Measurements from ENCODE around the gene SPO11. TPM values are rescaled to one million over a fixed set of nuclear protein-coding genes. Genes with fewer than 3 reads are reported as not detected.

SPO11 gene
- total and polyA plus RNA-seq, 10 of the 15 experiments (the other 5 are each of a cell fraction or from before 2014, with no cell fraction given): not detected

DNA sequence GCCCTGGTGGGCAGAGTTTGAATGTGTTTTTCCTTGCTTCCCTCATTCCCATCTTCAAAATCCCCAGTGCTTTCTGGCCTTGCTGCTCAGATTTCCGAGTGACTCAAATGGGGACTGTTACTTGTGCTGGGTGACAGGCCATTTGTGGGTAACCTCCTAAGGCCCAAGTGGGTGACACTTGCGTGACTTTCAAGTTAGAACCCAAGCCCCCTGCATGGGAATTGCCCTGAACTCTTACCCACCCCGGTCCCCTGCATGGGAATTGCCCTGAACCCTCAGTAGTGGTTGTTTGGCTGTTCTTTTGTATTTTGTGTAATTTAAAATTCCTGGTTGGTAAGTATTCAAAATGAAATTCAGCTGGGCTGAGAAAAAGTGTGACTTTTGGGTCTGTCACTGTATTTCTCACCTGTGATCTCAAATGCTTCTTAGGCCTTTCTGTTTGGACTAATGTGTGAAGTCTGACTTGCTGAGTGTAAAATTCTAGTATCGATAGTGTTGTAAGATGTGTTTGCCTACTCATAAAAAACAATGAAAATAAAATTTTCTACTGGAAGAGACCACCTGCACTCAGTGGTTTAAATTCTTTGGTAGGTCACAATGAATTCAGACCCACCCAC lies 49.2 kb downstream of the SPO11 start (continued):
- no peak for TF ChIP-seq HDAC2 (IDR thresholded peaks at IDR 0.05)
- TF ChIP-seq TBL1XR1 (IDR thresholded peaks at IDR 0.05; ENCODE audit: low read depth, low read length): no peak
- no peak for TF ChIP-seq CBX3 (IDR thresholded peaks at IDR 0.05; ENCODE audit: borderline replicate concordance, low read depth)
- TF ChIP-seq KDM1A (IDR thresholded peaks at IDR 0.05; ENCODE audit: borderline replicate concordance): no peak
- no peak for TF ChIP-seq MTA3 (IDR thresholded peaks at IDR 0.05; ENCODE audit: borderline replicate concordance, low read length)
- TF ChIP-seq ESRRA (IDR thresholded peaks at IDR 0.05; ENCODE audit: low read length): no peak
- TF ChIP-seq, protein P1, sequence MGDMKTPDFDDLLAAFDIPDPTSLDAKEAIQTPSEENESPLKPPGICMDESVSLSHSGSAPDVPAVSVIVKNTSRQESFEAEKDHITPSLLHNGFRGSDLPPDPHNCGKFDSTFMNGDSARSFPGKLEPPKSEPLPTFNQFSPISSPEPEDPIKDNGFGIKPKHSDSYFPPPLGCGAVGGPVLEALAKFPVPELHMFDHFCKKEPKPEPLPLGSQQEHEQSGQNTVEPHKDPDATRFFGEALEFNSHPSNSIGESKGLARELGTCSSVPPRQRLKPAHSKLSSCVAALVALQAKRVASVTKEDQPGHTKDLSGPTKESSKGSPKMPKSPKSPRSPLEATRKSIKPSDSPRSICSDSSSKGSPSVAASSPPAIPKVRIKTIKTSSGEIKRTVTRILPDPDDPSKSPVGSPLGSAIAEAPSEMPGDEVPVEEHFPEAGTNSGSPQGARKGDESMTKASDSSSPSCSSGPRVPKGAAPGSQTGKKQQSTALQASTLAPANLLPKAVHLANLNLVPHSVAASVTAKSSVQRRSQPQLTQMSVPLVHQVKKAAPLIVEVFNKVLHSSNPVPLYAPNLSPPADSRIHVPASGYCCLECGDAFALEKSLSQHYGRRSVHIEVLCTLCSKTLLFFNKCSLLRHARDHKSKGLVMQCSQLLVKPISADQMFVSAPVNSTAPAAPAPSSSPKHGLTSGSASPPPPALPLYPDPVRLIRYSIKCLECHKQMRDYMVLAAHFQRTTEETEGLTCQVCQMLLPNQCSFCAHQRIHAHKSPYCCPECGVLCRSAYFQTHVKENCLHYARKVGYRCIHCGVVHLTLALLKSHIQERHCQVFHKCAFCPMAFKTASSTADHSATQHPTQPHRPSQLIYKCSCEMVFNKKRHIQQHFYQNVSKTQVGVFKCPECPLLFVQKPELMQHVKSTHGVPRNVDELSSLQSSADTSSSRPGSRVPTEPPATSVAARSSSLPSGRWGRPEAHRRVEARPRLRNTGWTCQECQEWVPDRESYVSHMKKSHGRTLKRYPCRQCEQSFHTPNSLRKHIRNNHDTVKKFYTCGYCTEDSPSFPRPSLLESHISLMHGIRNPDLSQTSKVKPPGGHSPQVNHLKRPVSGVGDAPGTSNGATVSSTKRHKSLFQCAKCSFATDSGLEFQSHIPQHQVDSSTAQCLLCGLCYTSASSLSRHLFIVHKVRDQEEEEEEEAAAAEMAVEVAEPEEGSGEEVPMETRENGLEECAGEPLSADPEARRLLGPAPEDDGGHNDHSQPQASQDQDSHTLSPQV (IDR thresholded peaks at IDR 0.05): no peak
- no peak for TF ChIP-seq BMI1 (IDR thresholded peaks at IDR 0.05; ENCODE audit: borderline replicate concordance)
- no peak for TF ChIP-seq TARDBP (IDR thresholded peaks at IDR 0.05; ENCODE audit: borderline replicate concordance)
- no peak for TF ChIP-seq RBBP5 (conservative IDR thresholded peaks at IDR 0.05)
- no peak for TF ChIP-seq TAF1 (IDR thresholded peaks at IDR 0.05; ENCODE audit: borderline replicate concordance, low read depth, low read length)
- peak; percentile 51; the same call in 1 of the 2 replicates for TF ChIP-seq NFIC (IDR thresholded peaks at IDR 0.05; ENCODE audit: low read depth, low read length)
- no peak for TF ChIP-seq NFYB (IDR thresholded peaks at IDR 0.05; ENCODE audit: insufficient read depth, low read depth, low read length)
- TF ChIP-seq RB1 (IDR thresholded peaks at IDR 0.05; ENCODE audit: borderline replicate concordance): no peak

Data from GM12878 (cell line).